B cell (primary cell): ENCODE data around the gene SYNE1. TPM values are rescaled to one million over a fixed set of nuclear protein-coding genes. Genes with fewer than 3 reads are reported as not detected.

ENCODE experiments used
- ATAC-seq: fragments of 200-7000 bp; cut with Tn5 transposase; one replicate; pipeline ENCODE4 v1.10.0; 2021; ENCODE audit warnings: low read depth, mild to moderate bottlenecking, moderate number of reproducible peaks, moderate library complexity
- CTCF ChIA-PET: fragments of 350-600 bp; sonication (Branson Sonifier 250); formaldehyde crosslinking; loops from one replicate; lab custom pipeline; 2021; ENCODE audit warnings: antibody characterized with exemption, inconsistent platforms; lab: Charles Lee
- POLR2A ChIA-PET: fragments of 350-600 bp; sonication (Branson Sonifier 250); formaldehyde crosslinking; loops from one replicate; lab custom pipeline; 2021; ENCODE audit warnings: antibody characterized with exemption; lab: Charles Lee
- DNase-seq: peaks from one replicate; pipeline ENCODE4 v3.0.0; 2013
- H2AFZ ChIP-seq: 2 replicates; pipeline ENCODE4 v1.6.1; 2012; ENCODE audit warnings: mild to moderate bottlenecking, low read depth, low read length; ENCODE audit not compliant: insufficient read depth, poor library complexity, severe bottlenecking
- H3K27ac ChIP-seq, 2 donors: 1 replicate in 1 of 2; 2 replicates in 1 of 2; pipeline ENCODE4 v1.5.1; 2012 to 2013; ENCODE audit warnings: low read length in 2 of 2, mild to moderate bottlenecking in 2 of 2, moderate library complexity in 1 of 2
- H3K27me3 ChIP-seq, 4 experiments: fragments of 200-600 bp in 1 of 4; sonication (generic) in 1 of 4; replicated peaks in 1 of 4; 1 replicate in 2 of 4; 2 replicates in 2 of 4; pipeline versions ENCODE4 v1.6.1 to v1.7.0; 2013 to 2016; ENCODE audit warnings: low read length in 3 of 4, mild to moderate bottlenecking in 2 of 4, mixed read lengths in 1 of 4, moderate library complexity in 1 of 4; ENCODE audit not compliant: insufficient read depth in 4 of 4, control insufficient read depth in 3 of 4; ENCODE audit errors: control extremely low read depth in 1 of 4
- H3K36me3 ChIP-seq, 2 experiments: replicated peaks in 1 of 2; 1 replicate in 1 of 2; 2 replicates in 1 of 2; pipeline versions ENCODE4 v1.6.1 to v1.7.1; 2013; ENCODE audit warnings: low read length in 1 of 2; ENCODE audit not compliant: insufficient read depth in 2 of 2, control insufficient read depth in 1 of 2; ENCODE audit errors: control extremely low read depth in 1 of 2, extremely low read depth in 1 of 2
- H3K4me1 ChIP-seq, 2 donors: fragments of 200-600 bp in 1 of 2; sonication (generic) in 1 of 2; 1 replicate in 1 of 2; 2 replicates in 1 of 2; pipeline versions ENCODE4 v1.5.1 to v1.6.1; 2013 to 2017; ENCODE audit warnings: low read length in 2 of 2; ENCODE audit not compliant: control insufficient read depth in 2 of 2, insufficient read depth in 2 of 2
- H3K4me2 ChIP-seq: replicated peaks from 2 replicates; pipeline ENCODE3; 2012; ENCODE audit warnings: mild to moderate bottlenecking, low read depth, low read length; ENCODE audit not compliant: poor library complexity, severe bottlenecking
- H3K4me3 ChIP-seq, 5 experiments: fragments of 200-600 bp in 1 of 5; sonication (generic) in 1 of 5; 1 replicate in 3 of 5; 2 replicates in 2 of 5; pipeline versions ENCODE4 v1.5.1 to v1.7.0; 2011 to 2016; ENCODE audit warnings: low read length in 4 of 5, mild to moderate bottlenecking in 4 of 5, low read depth in 2 of 5, control low read depth in 1 of 5, moderate library complexity in 1 of 5; ENCODE audit not compliant: insufficient read depth in 1 of 5; ENCODE audit errors: control extremely low read depth in 1 of 5, extremely low read depth in 1 of 5
- H3K79me2 ChIP-seq: fragments of 200-600 bp; sonication (generic); one replicate; pipeline ENCODE4 v1.6.0; 2016; ENCODE audit warnings: low read length; ENCODE audit not compliant: control insufficient read depth, insufficient read depth
- H3K9ac ChIP-seq: fragments of 200-600 bp; sonication (generic); 2 replicates; pipeline ENCODE4 v1.6.1; 2017; ENCODE audit warnings: mild to moderate bottlenecking, low read length, moderate library complexity
- H3K9me3 ChIP-seq, 3 donors: one replicate each; pipeline versions ENCODE4 v1.6.1 to v1.7.1; 2013; ENCODE audit warnings: low read length in 2 of 3; ENCODE audit not compliant: control insufficient read depth in 2 of 3, insufficient read depth in 1 of 3; ENCODE audit errors: control extremely low read depth in 1 of 3
- H4K20me1 ChIP-seq: 2 replicates; pipeline ENCODE4 v1.6.0; 2012; ENCODE audit warnings: mild to moderate bottlenecking, low read length; ENCODE audit not compliant: insufficient read depth, control insufficient read depth, poor library complexity, severe bottlenecking
- H3K27ac Mint-ChIP-seq: one replicate; pipeline ENCODE4 v1.8.0; 2021; ENCODE audit warnings: mixed read lengths
- H3K27me3 Mint-ChIP-seq: one replicate; pipeline ENCODE4 v1.8.0; 2021; ENCODE audit warnings: mixed read lengths
- H3K4me1 Mint-ChIP-seq: one replicate; pipeline ENCODE4 v1.8.0; 2021; ENCODE audit warnings: mixed read lengths
- H3K4me3 Mint-ChIP-seq: one replicate; pipeline ENCODE4 v1.8.0; 2021; ENCODE audit warnings: mixed read lengths
- H3K9me3 Mint-ChIP-seq: one replicate; pipeline ENCODE4 v1.8.0; 2022; ENCODE audit warnings: mixed read lengths; ENCODE audit not compliant: insufficient read depth
- EZH2 ChIP-seq: IDR thresholded peaks from 2 replicates; pipeline ENCODE4 v1.6.1; 2012; ENCODE audit warnings: borderline replicate concordance, low read depth, mild to moderate bottlenecking, moderate library complexity, low read length; ENCODE audit not compliant: insufficient read depth, poor library complexity, severe bottlenecking
- WGBS: methylation state at CpG from one replicate; pipeline ENCODE4 v1.1.5; 2013; ENCODE audit warnings: missing lambda C conversion rate; ENCODE audit not compliant: insufficient coverage; 5-methylcytosine and 5-hydroxymethylcytosine counted together
- intact Hi-C: fragments of 100-400 bp; cut with micrococcal nuclease; formaldehyde crosslinking; loops from one replicate; pipeline ENCODE4 v1.10.0; 2022
- polyA plus RNA-seq: library from polyadenylated mRNA; depleted of rRNA; stranded (reverse); fragments of >200 nt; gene quantifications from 2 replicates; pipeline ENCODE4 v1.2.3, GENCODE V29; 2012
- total RNA-seq, 2 donors: library from RNA; stranded (reverse); fragments of 120-200 nt in 1 of 2; gene quantifications; 1 replicate in 1 of 2; 2 replicates in 1 of 2; pipeline versions ENCODE4 v1.2.3 to v1.2.4, GENCODE V29; 2013 to 2022
- TF ChIP-seq, protein P1 (sequence below): fragments of 200-600 bp; IDR thresholded peaks from one replicate; pipeline ENCODE4 v1.8.0; 2022; ENCODE audit warnings: antibody characterized with exemption, mild to moderate bottlenecking

SYNE1 gene
- total and polyA plus RNA-seq, 2 donors (not counting 1 experiment from before 2014, with no cell fraction given) = 49.2 to 108 TPM

- CTCF ChIA-PET = interaction anchor here (0.7 to 1.9 kb wide), 8 partner anchors 12 to 495 kb away, joined by 3 to 6 read pairs (median 4); no protein-coding TSS in a partner anchor
- Histone ChIP-seq H2AFZ (peak overlapping the region; percentile 57), H3K36me3 (peaks cover 5 to 7% of the 10 kb centered on the region in 2 experiments), H3K9me3 (no peaks in the 10 kb centered on the region), H3K79me2 (peaks cover 42% of the 10 kb centered on the region), H3K4me3 (peak overlapping the region; percentile 24 to 75 (median 48)), H3K4me2 (peak overlapping the region; percentile 66), H3K27ac (peak overlapping the region; percentile 76 to 82), H3K9ac (peak overlapping the region; percentile 71), H3K27me3 (no peaks in the 10 kb centered on the region), H4K20me1 (no peaks in the 10 kb centered on the region), H3K4me1 (peaks cover 24 to 35% of the 10 kb centered on the region in 2 donors)
- WGBS = 0% methylated on average over 1 of the region's 6 CpGs
- H3K27me3 Mint-ChIP-seq = no peaks in the 10 kb centered on the region
- peak; percentile 42 for DNase-seq
- intact Hi-C loops = loop anchor here (5.0 to 10.0 kb wide), 2 partner anchors 120 to 418 kb away; no protein-coding TSS in a partner anchor
- peak; percentile 62 for ATAC-seq
- H3K4me3 Mint-ChIP-seq = peak overlapping the region; percentile 99
- peaks cover 62% of the 10 kb centered on the region for H3K4me1 Mint-ChIP-seq
- TF ChIP-seq, protein P1, sequence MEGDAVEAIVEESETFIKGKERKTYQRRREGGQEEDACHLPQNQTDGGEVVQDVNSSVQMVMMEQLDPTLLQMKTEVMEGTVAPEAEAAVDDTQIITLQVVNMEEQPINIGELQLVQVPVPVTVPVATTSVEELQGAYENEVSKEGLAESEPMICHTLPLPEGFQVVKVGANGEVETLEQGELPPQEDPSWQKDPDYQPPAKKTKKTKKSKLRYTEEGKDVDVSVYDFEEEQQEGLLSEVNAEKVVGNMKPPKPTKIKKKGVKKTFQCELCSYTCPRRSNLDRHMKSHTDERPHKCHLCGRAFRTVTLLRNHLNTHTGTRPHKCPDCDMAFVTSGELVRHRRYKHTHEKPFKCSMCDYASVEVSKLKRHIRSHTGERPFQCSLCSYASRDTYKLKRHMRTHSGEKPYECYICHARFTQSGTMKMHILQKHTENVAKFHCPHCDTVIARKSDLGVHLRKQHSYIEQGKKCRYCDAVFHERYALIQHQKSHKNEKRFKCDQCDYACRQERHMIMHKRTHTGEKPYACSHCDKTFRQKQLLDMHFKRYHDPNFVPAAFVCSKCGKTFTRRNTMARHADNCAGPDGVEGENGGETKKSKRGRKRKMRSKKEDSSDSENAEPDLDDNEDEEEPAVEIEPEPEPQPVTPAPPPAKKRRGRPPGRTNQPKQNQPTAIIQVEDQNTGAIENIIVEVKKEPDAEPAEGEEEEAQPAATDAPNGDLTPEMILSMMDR = no peak
- no peak for TF ChIP-seq EZH2
- POLR2A ChIA-PET = interaction anchor here (0.6 to 1.4 kb wide), 4 partner anchors 16 to 1584 kb away, joined by 3 to 4 read pairs (median 3); no protein-coding TSS in a partner anchor
- H3K27ac Mint-ChIP-seq = peak overlapping the region; percentile 99
- no peaks in the 10 kb centered on the region for H3K9me3 Mint-ChIP-seq
Measured at GRCh38 chr6:152184917-152185574, 452.1 kb downstream of the SYNE1 start.

DNA sequence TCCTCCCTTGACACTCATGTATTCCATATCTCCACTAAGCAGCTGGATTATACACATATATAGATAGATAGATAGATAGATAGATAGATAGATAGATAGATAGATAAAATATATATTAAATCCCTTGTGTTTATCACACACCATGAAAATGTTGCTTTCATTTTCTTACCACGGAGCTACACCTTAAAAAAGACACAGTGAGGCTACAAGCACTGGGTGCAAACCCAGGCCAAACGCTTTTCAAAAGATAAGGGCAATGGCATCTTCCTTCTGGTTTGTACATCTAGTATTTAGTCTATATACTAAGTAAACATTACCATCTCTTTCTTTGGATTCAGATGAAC, 452.6 kb downstream of the SYNE1 start:
- Histone ChIP-seq H3K9ac (peak overlapping the region; percentile 71), H3K79me2 (peaks cover 43% of the 10 kb centered on the region), H3K27ac (peak overlapping the region; percentile 76 to 82), H3K4me1 (peaks cover 24 to 35% of the 10 kb centered on the region in 2 donors), H4K20me1 (no peaks in the 10 kb centered on the region), H3K9me3 (no peaks in the 10 kb centered on the region), H2AFZ (peak overlapping the region; percentile 57), H3K4me2 (peak overlapping the region; percentile 66), H3K4me3 (peak overlapping the region; percentile 24 to 75 (median 48)), H3K27me3 (no peaks in the 10 kb centered on the region), H3K36me3 (peaks cover 6 to 9% of the 10 kb centered on the region in 2 experiments)
- DNase-seq (no peak), ATAC-seq (peak; percentile 46)
- no peak for TF ChIP-seq EZH2
- TF ChIP-seq, protein P1 = no peak
- POLR2A ChIA-PET = interaction anchor here (0.6 to 1.4 kb wide), 4 partner anchors 17 to 1584 kb away, joined by 3 to 4 read pairs (median 3); no protein-coding TSS in a partner anchor
- Mint-ChIP-seq H3K9me3 (no peaks in the 10 kb centered on the region), H3K4me1 (peaks cover 63% of the 10 kb centered on the region), H3K4me3 (peak overlapping the region; percentile 99), H3K27me3 (no peaks in the 10 kb centered on the region), H3K27ac (peak overlapping the region; percentile 99)
- CTCF ChIA-PET = interaction anchor here (1.1 to 1.9 kb wide), 6 partner anchors 17 to 494 kb away, joined by 3 to 6 read pairs (median 4); no protein-coding TSS in a partner anchor
- no CpG with 5 or more reads among the region's 2 CpGs for WGBS
- intact Hi-C loops = loop anchor here (10.0 kb wide), 1 partner anchor 120 kb away; no protein-coding TSS in a partner anchor
